HFFc6 (cell line): ENCODE results near the gene ARG2. TPM values are rescaled to one million over a fixed set of nuclear protein-coding genes. Genes with fewer than 3 reads are reported as not detected.
A peak's percentile ranks its signal among the peaks of the same experiment; 100 is the strongest.

Source experiments
- DNase-seq: peaks from one replicate; pipeline ENCODE4 v3.0.0-alpha.2; 2018
- H3K27ac Mint-ChIP-seq: 2 replicates; pipeline ENCODE4 v1.8.0; 2020; ENCODE audit warnings: mild to moderate bottlenecking, mixed read lengths
- H3K27me3 Mint-ChIP-seq: 2 replicates; pipeline ENCODE4 v1.8.0; 2021; ENCODE audit warnings: mild to moderate bottlenecking, moderate library complexity, mixed read lengths; ENCODE audit not compliant: insufficient read depth
- H3K36me3 Mint-ChIP-seq: 2 replicates; pipeline ENCODE4 v1.8.0; 2021; ENCODE audit warnings: low read depth, mixed read lengths
- H3K4me1 Mint-ChIP-seq: 2 replicates; pipeline ENCODE4 v1.8.0; 2020; ENCODE audit warnings: low read depth, mixed read lengths
- H3K4me3 Mint-ChIP-seq: 2 replicates; pipeline ENCODE4 v1.8.0; 2020; ENCODE audit warnings: mild to moderate bottlenecking, moderate library complexity, mixed read lengths
- H3K9me3 Mint-ChIP-seq: 2 replicates; pipeline ENCODE4 v1.8.0; 2020; ENCODE audit warnings: mild to moderate bottlenecking, mixed read lengths
- total RNA-seq, 6 experiments: library from RNA; stranded (reverse); fragmentation: NEBNext Ultra II Directional; extraction: Animal tissue kit (Norgen Biotek cat#: 25700); gene quantifications; 2 replicates in 1 of 6; 3 replicates in 5 of 6; pipeline ENCODE4 v1.2.3, GENCODE V29; 2021
- TF ChIP-seq, protein P1 (sequence below): fragments of 200-600 bp; sonication (generic); IDR thresholded peaks from 2 replicates; pipeline ENCODE4 v1.5.0; 2021; ENCODE audit warnings: antibody characterized with exemption, mild to moderate bottlenecking

The ARG2 gene
- total RNA-seq, 6 experiments from 2014 or later, result 1.4 to 2.2 (median 1.9) TPM

- no peaks in the 10 kb centered on the region for H3K9me3 Mint-ChIP-seq
- H3K36me3 Mint-ChIP-seq, result peaks cover 21% of the 10 kb centered on the region
- H3K4me1 Mint-ChIP-seq, result peaks cover 16% of the 10 kb centered on the region
- no peaks in the 10 kb centered on the region for H3K27me3 Mint-ChIP-seq
- DNase-seq, result peak; percentile 51
- TF ChIP-seq, protein P1, sequence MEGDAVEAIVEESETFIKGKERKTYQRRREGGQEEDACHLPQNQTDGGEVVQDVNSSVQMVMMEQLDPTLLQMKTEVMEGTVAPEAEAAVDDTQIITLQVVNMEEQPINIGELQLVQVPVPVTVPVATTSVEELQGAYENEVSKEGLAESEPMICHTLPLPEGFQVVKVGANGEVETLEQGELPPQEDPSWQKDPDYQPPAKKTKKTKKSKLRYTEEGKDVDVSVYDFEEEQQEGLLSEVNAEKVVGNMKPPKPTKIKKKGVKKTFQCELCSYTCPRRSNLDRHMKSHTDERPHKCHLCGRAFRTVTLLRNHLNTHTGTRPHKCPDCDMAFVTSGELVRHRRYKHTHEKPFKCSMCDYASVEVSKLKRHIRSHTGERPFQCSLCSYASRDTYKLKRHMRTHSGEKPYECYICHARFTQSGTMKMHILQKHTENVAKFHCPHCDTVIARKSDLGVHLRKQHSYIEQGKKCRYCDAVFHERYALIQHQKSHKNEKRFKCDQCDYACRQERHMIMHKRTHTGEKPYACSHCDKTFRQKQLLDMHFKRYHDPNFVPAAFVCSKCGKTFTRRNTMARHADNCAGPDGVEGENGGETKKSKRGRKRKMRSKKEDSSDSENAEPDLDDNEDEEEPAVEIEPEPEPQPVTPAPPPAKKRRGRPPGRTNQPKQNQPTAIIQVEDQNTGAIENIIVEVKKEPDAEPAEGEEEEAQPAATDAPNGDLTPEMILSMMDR, result peak; percentile 32; the same call in 1 of the 2 replicates
- peak within 1 kb of the TSS; percentile 92 for H3K4me3 Mint-ChIP-seq
- H3K27ac Mint-ChIP-seq, result peak within 1 kb of the TSS; percentile 90
These were observed 54.9 kb downstream of the ARG2 start, which contains the start of gene VTI1B for GRCh38 chr14:67674480-67675218. TSS of gene VTI1B (minus strand) at chr14:67674632. CDS start at chr14:67674489, 143 bp downstream.

DNA sequence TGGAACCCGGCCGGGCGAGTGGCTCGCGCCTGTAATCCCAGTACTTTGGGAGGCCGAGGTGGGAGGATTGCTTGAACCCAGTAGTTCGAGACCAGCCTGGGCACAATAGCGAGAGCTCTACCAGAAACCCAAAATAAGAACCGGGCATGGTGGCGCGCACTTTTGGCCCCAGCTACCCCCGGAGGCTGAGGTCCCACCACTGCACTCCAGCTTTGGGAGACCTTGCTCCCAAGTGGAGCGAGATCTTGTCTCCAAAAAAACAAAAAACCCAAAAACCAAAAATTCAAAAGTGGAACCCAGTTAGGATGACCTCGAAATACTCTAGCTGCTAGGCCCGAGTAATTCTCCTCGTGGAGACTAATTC lies 55.5 kb downstream of the ARG2 start:
- Mint-ChIP-seq H3K4me1 (peaks cover 21% of the 10 kb centered on the region), H3K36me3 (peaks cover 21% of the 10 kb centered on the region), H3K4me3 (peak overlapping the region; percentile 92), H3K27me3 (no peaks in the 10 kb centered on the region), H3K27ac (peak overlapping the region; percentile 90), H3K9me3 (no peaks in the 10 kb centered on the region)
- no peak for DNase-seq
- TF ChIP-seq, protein P1, result no peak

DNA sequence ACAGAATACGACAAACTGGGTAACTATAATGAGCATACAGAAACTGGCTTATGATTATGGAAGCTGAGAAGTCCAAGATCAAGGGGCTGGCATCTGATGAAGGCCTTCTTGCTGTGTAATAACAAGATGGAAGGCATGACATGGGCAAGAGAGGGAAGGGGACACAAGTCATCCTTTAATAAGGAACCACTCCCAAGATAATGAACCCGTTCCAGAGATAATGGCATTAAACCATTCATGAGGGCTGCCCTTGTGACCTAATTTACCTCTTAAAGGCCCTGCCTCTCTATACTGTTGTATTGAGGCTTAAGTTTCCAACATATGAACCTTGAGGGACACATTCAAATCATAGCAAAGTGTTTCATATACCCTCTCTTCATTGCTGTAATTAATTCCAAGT lies 59.3 kb downstream of the ARG2 start:
- no peak for DNase-seq
- Mint-ChIP-seq H3K27me3 (no peaks in the 10 kb centered on the region), H3K36me3 (peaks cover 36% of the 10 kb centered on the region), H3K4me1 (peaks cover 18% of the 10 kb centered on the region), H3K9me3 (no peaks in the 10 kb centered on the region), H3K27ac (no peak overlapping the region; the same call in 1 of the 2 replicates), H3K4me3 (no peak overlapping the region)
- TF ChIP-seq, protein P1, result no peak

- Mint-ChIP-seq H3K36me3 (peaks cover 40% of the 10 kb centered on the region), H3K9me3 (no peaks in the 10 kb centered on the region), H3K27me3 (no peaks in the 10 kb centered on the region), H3K27ac (peak overlapping the region; percentile 84), H3K4me1 (peaks cover 18% of the 10 kb centered on the region), H3K4me3 (0 out of 2 replicates have a peak overlapping the region, but pooled peaks have one; percentile 15)
- DNase-seq, result peak; percentile 90
- TF ChIP-seq, protein P1, result no peak
These were observed 60.4 kb downstream of the ARG2 start for GRCh38 chr14:67680121-67680602.

DNA sequence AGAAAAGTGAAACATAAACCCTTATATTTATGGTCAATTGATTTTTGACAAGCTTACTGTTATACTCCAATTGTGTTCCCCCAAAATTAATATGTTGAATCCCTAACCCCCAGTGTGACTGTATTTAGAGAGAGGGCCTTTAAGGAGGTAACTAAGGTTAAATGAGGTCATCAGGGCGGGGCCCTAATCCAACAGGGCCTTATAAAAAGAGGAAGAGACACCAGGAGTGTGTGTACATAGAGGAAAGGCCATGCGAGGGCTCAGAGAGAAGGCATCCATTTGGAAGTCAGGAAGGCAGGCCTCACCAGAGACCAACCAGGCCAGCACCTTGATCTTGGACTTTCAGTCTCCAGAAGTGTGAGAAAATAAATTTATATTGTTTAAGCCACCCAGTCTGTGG lies 61.2 kb downstream of the ARG2 start:
- TF ChIP-seq, protein P1, result no peak
- no peaks in the 10 kb centered on the region for H3K27me3 Mint-ChIP-seq
- no peaks in the 10 kb centered on the region for H3K9me3 Mint-ChIP-seq
- H3K27ac Mint-ChIP-seq, result peak overlapping the region; percentile 84
- H3K4me3 Mint-ChIP-seq, result no peak overlapping the region
- DNase-seq, result no peak
- H3K4me1 Mint-ChIP-seq, result peaks cover 18% of the 10 kb centered on the region
- H3K36me3 Mint-ChIP-seq, result peaks cover 48% of the 10 kb centered on the region
